ENCODE measurements around the gene MAPK10.

DNA sequence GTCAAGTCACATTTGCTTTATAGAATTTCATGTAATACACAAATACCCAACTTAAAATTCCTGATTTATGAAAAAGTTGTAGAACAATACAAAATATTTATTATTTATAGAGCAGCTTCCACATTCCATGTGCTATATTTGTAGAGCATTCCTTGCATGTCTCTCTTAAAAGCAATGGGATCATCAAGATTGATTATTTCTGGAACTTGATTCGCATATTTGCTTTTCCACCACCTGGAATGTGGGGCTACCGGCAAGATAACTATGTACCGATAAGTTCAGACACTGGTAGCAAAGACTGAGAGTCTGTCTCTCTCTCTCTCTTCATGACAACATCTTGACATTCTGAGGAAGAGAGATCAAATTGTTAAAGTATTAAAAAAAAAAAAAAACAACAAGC lies 59.3 kb downstream of the MAPK10 start:
- TF ChIP-seq POLR2AphosphoS5 (IDR thresholded peaks at IDR 0.05; ENCODE audit: low read depth, low read length) (no peak), TAF1 (IDR thresholded peaks at IDR 0.05; ENCODE audit: borderline replicate concordance, insufficient read depth, low read length) (no peak), SIN3A (IDR thresholded peaks at IDR 0.05; ENCODE audit: borderline replicate concordance, insufficient read depth, low read length) (no peak), FOXP2 (optimal IDR thresholded peaks at IDR 0.05; ENCODE audit: borderline replicate concordance, extremely low read depth, extremely low read length, insufficient read depth) (no peak)

All from PFSK-1 (cell line).